ENCODE data around the gene PRG3.
A peak's percentile ranks its signal among the peaks of the same experiment; 100 is the strongest.

PRG3 gene, protein sequence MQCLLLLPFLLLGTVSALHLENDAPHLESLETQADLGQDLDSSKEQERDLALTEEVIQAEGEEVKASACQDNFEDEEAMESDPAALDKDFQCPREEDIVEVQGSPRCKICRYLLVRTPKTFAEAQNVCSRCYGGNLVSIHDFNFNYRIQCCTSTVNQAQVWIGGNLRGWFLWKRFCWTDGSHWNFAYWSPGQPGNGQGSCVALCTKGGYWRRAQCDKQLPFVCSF

GRCh38 chr11:57380975-57381374, at the start of gene PRG3:
TSS of gene PRG3 (minus strand) at chr11:57381150. CDS start at chr11:57380708, 442 bp downstream.
- no peak for TF ChIP-seq ZNF274 (IDR thresholded peaks at IDR 0.05; ENCODE audit: low read depth, low read length)
- H3K4me3 ChIP-seq (ENCODE audit: low read length): no peak within 1 kb of the TSS

- no peak for TF ChIP-seq ZNF274 (IDR thresholded peaks at IDR 0.05; ENCODE audit: low read depth, low read length)
Measured at GRCh38 chr11:57429946-57430345, 49.0 kb upstream of the PRG3 start.

DNA sequence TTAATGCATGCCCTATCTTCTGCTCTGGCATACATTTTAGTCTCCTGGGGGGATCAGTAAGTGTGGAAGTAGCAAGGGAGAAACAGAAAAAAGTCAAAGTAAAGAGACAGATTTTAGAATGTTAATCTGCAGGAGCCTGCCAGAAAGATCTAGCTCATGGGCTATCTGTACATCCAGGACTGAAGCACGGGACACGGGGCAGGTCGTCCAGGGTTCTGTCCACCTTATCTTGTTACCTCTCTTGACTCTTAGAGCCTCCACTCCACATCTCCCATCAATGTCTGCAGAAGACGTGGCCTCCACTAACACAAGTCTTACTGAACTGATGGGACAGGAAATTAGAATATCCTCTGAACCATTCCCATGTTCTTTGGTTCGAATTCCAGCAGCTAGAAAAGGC, 47.7 kb upstream of the PRG3 start:
- no peak for TF ChIP-seq ZNF274 (IDR thresholded peaks at IDR 0.05; ENCODE audit: low read depth, low read length)
- no peak overlapping the region for H3K4me3 ChIP-seq (ENCODE audit: low read length)

More at GRCh38 chr11:57429946-57430345, 49.0 kb upstream of the PRG3 start:
- no peak overlapping the region for H3K4me3 ChIP-seq (ENCODE audit: low read length)

GRCh38 chr11:57427727-57428082, 46.8 kb upstream of the PRG3 start:
- H3K4me3 ChIP-seq (ENCODE audit: low read length): no peak overlapping the region
- TF ChIP-seq ZNF274 (IDR thresholded peaks at IDR 0.05; ENCODE audit: low read depth, low read length): no peak

DNA sequence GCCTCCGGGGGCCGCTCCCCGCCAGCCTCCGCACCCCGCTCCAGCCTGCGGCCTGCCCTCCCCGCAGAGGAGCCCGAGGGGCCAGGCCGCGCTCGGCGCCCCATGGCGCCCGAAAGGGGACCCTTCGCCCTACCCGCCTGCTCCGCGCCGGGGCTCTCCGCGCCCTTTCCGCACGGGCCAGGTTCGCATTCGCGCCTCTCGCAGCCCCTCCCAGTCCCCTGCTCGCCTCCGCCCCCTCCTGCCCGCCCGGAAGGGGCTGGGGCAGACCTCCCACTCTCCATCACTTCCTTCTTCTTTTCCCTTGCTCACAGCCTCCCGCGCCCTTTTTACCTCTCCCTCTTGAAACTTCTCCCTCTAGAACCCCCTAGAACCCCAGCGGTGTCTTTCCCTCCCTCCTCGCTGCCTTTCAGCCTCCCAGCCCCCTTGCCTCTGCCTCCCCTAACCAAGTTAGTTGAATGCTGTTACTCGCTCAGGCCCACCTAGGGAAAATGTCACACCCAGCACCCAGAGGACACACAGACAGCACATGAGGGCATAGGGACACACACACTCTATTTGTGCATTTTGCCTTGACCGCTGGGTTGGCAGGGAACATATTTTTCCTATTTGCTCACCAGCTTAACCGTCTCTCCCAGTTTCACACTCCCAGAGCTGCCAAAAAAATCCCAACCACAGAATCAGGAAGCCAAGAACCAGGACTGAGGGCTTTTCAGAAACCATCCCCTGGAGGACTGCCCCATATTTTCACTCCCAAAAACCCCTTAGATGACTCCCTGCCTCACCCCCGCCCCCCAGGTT, 46.2 kb upstream of the PRG3 start, which contains the start of gene SLC43A3:
TSS of gene SLC43A3 (minus strand) at position 193 of the 798 bp plus-strand sequence. CDS start 949 bp downstream, outside the sequence.
- H3K4me3 ChIP-seq (ENCODE audit: low read length): peak within 1 kb of the TSS; percentile 80
- no peak for TF ChIP-seq ZNF274 (IDR thresholded peaks at IDR 0.05; ENCODE audit: low read depth, low read length)

DNA sequence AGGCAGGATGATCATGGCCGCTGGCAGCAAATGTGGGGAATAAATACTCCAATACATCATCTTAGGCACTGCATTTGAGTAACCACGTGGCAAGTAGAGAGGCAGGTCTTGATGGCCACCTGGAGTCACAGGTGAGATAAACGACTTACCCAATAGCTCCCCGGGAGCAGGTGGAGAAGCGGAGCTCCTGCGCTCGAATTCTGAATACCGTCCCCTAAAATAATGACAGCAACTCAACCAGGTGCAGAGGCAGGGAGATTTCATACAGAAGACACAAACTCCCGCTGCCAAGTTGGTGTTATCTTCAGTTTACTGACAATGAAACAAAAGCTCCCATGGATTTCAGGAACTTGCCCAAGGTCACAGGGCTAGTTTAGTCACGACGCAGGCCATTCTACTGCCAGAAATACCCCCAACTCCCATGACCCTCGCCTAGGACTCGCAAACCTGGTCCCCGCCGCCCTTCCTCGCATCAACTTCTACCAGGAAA, 45.5 kb upstream of the PRG3 start:
- H3K4me3 ChIP-seq (ENCODE audit: low read length): peak overlapping the region; percentile 80
- TF ChIP-seq ZNF274 (IDR thresholded peaks at IDR 0.05; ENCODE audit: low read depth, low read length): no peak

- H3K4me3 ChIP-seq (ENCODE audit: low read length): peak overlapping the region; percentile 80
- no peak for TF ChIP-seq ZNF274 (IDR thresholded peaks at IDR 0.05; ENCODE audit: low read depth, low read length)
Measured at GRCh38 chr11:57425565-57426438, 44.9 kb upstream of the PRG3 start.

GRCh38 chr11:57424792-57425564, 44.0 kb upstream of the PRG3 start:
- no peak for TF ChIP-seq ZNF274 (IDR thresholded peaks at IDR 0.05; ENCODE audit: low read depth, low read length)
- peak overlapping the region; percentile 80; the same call in 1 of the 2 replicates for H3K4me3 ChIP-seq (ENCODE audit: low read length)

GRCh38 chr11:57424137-57424791, 43.3 kb upstream of the PRG3 start:
- TF ChIP-seq ZNF274 (IDR thresholded peaks at IDR 0.05; ENCODE audit: low read depth, low read length): no peak
- H3K4me3 ChIP-seq (ENCODE audit: low read length): peak overlapping the region; percentile 80; the same call in 1 of the 2 replicates

DNA sequence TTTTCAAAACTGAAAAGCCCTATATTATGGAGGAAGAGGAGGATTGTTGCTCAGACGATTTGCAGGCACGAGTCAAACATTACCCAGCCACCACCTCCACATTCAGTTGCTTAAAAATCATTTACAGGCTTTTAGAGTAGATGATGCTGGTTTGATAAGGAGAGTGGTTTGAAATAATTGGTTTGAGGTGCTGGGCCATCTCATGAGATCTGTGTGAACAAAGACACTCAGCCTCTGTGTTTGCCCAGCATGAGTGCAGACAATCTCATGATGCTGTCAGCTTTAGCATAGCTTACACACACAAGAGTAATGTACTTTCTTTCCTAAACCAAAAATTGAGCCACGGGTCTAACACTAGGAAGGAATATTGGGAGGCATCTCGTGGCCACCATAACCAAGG, 41.7 kb upstream of the PRG3 start:
- TF ChIP-seq ZNF274 (IDR thresholded peaks at IDR 0.05; ENCODE audit: low read depth, low read length): no peak
- H3K4me3 ChIP-seq (ENCODE audit: low read length): no peak overlapping the region

- no peak for TF ChIP-seq ZNF274 (IDR thresholded peaks at IDR 0.05; ENCODE audit: low read depth, low read length)
- no peak overlapping the region for H3K4me3 ChIP-seq (ENCODE audit: low read length)
Measured at GRCh38 chr11:57421805-57422204, 40.9 kb upstream of the PRG3 start.

- no peak overlapping the region for H3K4me3 ChIP-seq (ENCODE audit: low read length)
- no peak for TF ChIP-seq ZNF274 (IDR thresholded peaks at IDR 0.05; ENCODE audit: low read depth, low read length)
Measured at GRCh38 chr11:57421066-57421465, 40.1 kb upstream of the PRG3 start.

- no peak for TF ChIP-seq ZNF274 (IDR thresholded peaks at IDR 0.05; ENCODE audit: low read depth, low read length)
- no peak overlapping the region for H3K4me3 ChIP-seq (ENCODE audit: low read length)
Measured at GRCh38 chr11:57419146-57419545, 38.2 kb upstream of the PRG3 start.
